Activated B cell treated with CpG ODN at 0.5 μM for 24 hours (primary cell): ENCODE measurements around the gene OGDH. TPM values are rescaled to one million over a fixed set of nuclear protein-coding genes. Genes with fewer than 3 reads are reported as not detected.
"Not testable (repeated sequence)": the region's sequence is repeated elsewhere in the genome, so short reads cannot be mapped to it uniquely, and the experiment has no call there.

Source experiments
- ATAC-seq: fragments of 200-7000 bp; cut with Tn5 transposase; one replicate; pipeline ENCODE4 v1.10.0; 2021; ENCODE audit warnings: low read depth, mild to moderate bottlenecking, moderate library complexity
- CTCF ChIA-PET: fragments of 350-600 bp; sonication (Branson Sonifier 250); formaldehyde crosslinking; loops from one replicate; lab custom pipeline; 2021; ENCODE audit warnings: antibody characterized with exemption; lab: Charles Lee
- POLR2A ChIA-PET: fragments of 350-600 bp; sonication (Branson Sonifier 250); formaldehyde crosslinking; loops from one replicate; lab custom pipeline; 2021; ENCODE audit warnings: antibody characterized with exemption; lab: Charles Lee
- DNase-seq: peaks from one replicate; pipeline ENCODE4 v3.0.0; 2022
- H3K27ac Mint-ChIP-seq: one replicate; pipeline ENCODE4 v1.8.0; 2020; ENCODE audit warnings: mixed read lengths
- H3K27me3 Mint-ChIP-seq: one replicate; pipeline ENCODE4 v1.8.0; 2021; ENCODE audit warnings: mixed read lengths
- H3K36me3 Mint-ChIP-seq: one replicate; pipeline ENCODE4 v1.8.0; 2021; ENCODE audit warnings: low read depth, mixed read lengths
- H3K4me1 Mint-ChIP-seq: one replicate; pipeline ENCODE4 v1.8.0; 2021; ENCODE audit warnings: mixed read lengths
- H3K4me3 Mint-ChIP-seq: one replicate; pipeline ENCODE4 v1.8.0; 2020; ENCODE audit warnings: mild to moderate bottlenecking, mixed read lengths
- H3K9me3 Mint-ChIP-seq: one replicate; pipeline ENCODE4 v1.8.0; 2020; ENCODE audit warnings: mixed read lengths
- intact Hi-C: fragments of 100-400 bp; cut with micrococcal nuclease; formaldehyde crosslinking; loops from one replicate; pipeline ENCODE4 v1.15.1; 2024
- total RNA-seq: library from RNA; stranded (reverse); gene quantifications from 2 replicates; pipeline ENCODE4 v1.2.3, GENCODE V29; 2022
- TF ChIP-seq, protein P1 (sequence below): fragments of 200-600 bp; IDR thresholded peaks from one replicate; pipeline ENCODE4 v1.8.0; 2022; ENCODE audit warnings: antibody characterized with exemption, mild to moderate bottlenecking

Gene OGDH
- total RNA-seq, 1 donor from 2014 or later, result 81.7 TPM

DNA sequence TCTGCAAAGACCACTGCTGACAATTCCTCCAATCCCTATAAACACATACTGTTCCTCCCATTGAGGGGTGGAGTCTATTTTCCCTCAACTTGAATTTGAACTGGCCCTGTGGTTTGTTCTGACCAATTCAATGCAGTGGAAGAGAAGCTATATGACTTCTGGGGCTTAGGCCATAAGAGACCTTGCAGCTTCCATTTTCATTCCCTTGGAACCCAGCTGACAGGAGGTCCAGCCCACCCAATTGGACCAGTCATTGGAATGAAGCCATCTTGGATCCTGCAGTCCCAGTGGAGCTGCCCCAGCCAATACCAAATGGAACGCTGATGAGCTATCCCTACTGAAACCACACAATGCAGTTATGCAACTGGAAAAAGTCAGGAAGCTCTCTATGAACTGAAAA is 15.5 kb upstream of the OGDH start:
- POLR2A ChIA-PET, result interaction anchor here (0.6 to 0.9 kb wide), 4 partner anchors 99 to 218 kb away, joined by 3 to 14 read pairs (median 7); no protein-coding TSS in a partner anchor
- DNase-seq (no peak), ATAC-seq (no peak)
- H3K36me3 Mint-ChIP-seq, result no peaks in the 10 kb centered on the region
- no peaks in the 10 kb centered on the region for H3K9me3 Mint-ChIP-seq
- H3K27me3 Mint-ChIP-seq, result peaks cover 1% of the 10 kb centered on the region
- intact Hi-C loops, result no loop called here
- H3K4me3 Mint-ChIP-seq, result no peak overlapping the region
- peaks cover 6% of the 10 kb centered on the region for H3K4me1 Mint-ChIP-seq
- CTCF ChIA-PET, result interaction anchor here (0.7 to 2.1 kb wide), 5 partner anchors 9 to 266 kb away, joined by 3 to 8 read pairs (median 4); partner anchors contain the start of gene TMED4
- H3K27ac Mint-ChIP-seq, result no peak overlapping the region
- TF ChIP-seq, protein P1, sequence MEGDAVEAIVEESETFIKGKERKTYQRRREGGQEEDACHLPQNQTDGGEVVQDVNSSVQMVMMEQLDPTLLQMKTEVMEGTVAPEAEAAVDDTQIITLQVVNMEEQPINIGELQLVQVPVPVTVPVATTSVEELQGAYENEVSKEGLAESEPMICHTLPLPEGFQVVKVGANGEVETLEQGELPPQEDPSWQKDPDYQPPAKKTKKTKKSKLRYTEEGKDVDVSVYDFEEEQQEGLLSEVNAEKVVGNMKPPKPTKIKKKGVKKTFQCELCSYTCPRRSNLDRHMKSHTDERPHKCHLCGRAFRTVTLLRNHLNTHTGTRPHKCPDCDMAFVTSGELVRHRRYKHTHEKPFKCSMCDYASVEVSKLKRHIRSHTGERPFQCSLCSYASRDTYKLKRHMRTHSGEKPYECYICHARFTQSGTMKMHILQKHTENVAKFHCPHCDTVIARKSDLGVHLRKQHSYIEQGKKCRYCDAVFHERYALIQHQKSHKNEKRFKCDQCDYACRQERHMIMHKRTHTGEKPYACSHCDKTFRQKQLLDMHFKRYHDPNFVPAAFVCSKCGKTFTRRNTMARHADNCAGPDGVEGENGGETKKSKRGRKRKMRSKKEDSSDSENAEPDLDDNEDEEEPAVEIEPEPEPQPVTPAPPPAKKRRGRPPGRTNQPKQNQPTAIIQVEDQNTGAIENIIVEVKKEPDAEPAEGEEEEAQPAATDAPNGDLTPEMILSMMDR, result no peak

DNA sequence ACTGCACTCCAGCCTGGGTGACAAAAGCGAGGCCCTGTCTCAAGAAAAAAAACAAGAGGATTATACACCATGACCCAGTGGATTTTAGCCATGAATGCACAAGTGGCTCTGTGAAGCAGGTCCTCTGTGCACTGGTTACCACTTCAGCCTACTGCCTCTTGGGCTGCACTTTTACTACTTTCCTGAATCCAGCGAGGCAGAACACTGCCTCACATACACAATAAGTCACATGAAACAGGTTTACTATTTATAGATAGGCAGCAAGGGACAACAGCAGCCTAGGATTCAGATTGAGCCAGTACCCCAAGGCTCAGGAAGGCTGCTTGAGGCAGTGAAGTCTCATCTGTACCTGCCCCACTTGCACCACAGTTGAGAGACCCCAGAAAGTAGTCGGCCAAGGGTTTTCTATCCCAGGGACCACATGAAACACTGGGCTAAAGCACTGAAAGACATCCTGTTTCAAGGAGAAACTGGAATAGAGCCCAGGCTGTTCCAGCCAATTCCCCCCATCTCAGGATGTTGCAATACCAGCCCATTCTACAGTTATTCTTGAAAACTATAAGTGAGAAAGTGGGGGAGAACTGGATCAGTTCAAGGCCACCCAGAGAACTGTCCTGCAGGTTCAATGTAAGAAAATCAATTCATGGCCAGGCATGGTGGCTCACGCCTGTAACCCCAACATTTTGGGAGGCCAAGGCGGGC is 10.3 kb upstream of the OGDH start:
- Mint-ChIP-seq H3K4me3 (no peak overlapping the region), H3K27me3 (peaks cover 5% of the 10 kb centered on the region), H3K9me3 (no peaks in the 10 kb centered on the region), H3K27ac (no peak overlapping the region), H3K4me1 (no peaks in the 10 kb centered on the region), H3K36me3 (no peaks in the 10 kb centered on the region)
- ATAC-seq (no peak), DNase-seq (no peak)
- TF ChIP-seq, protein P1, result no peak
- intact Hi-C loops, result no loop called here
- ChIA-PET POLR2A (no interaction called here), CTCF (no interaction called here)

GRCh38 chr7:44597181-44597580 is 9.2 kb upstream of the OGDH start:
- ATAC-seq, CTCF ChIA-PET, H3K4me1 Mint-ChIP-seq, H3K27ac Mint-ChIP-seq, H3K36me3 Mint-ChIP-seq, H3K4me3 Mint-ChIP-seq, intact Hi-C loops, H3K9me3 Mint-ChIP-seq, DNase-seq, H3K27me3 Mint-ChIP-seq: not testable (repeated sequence)
- POLR2A ChIA-PET, result interaction anchor here (0.7 to 1.0 kb wide), 3 partner anchors 152 to 251 kb away, joined by 3 to 10 read pairs (median 3); partner anchors contain the start of gene H2AZ2

DNA sequence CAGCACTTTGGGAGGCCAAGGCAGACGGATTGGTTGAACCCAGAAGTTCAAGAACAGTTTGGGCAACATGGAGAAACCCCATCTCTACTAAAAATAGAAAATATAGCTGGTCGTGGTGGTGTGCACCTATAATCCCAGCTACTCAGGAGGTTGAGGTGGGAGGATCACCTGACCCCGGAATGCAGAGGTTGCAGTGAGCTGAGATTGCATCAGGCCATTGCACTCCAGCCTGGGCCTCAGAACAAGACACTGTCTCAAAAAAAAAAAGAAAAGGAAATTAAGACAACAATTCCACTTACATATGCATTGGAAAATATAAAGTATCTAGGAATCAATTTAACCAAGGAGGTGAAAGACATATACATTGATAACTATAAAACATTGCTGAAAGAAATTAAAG is 7.2 kb upstream of the OGDH start:
- peaks cover 10% of the 10 kb centered on the region for H3K4me1 Mint-ChIP-seq
- ATAC-seq, result no peak
- H3K27me3 Mint-ChIP-seq, result peaks cover 5% of the 10 kb centered on the region
- DNase-seq, result no peak
- H3K27ac Mint-ChIP-seq, result no peak overlapping the region
- H3K9me3 Mint-ChIP-seq, result no peaks in the 10 kb centered on the region
- intact Hi-C loops, result no loop called here
- H3K4me3 Mint-ChIP-seq, result no peak overlapping the region
- no peaks in the 10 kb centered on the region for H3K36me3 Mint-ChIP-seq
- ChIA-PET POLR2A (no interaction called here), CTCF (interaction anchor here (1.2 kb wide), 1 partner anchor 258 kb away, joined by 3 read pairs; no protein-coding TSS in a partner anchor)
- TF ChIP-seq, protein P1, result no peak

DNA sequence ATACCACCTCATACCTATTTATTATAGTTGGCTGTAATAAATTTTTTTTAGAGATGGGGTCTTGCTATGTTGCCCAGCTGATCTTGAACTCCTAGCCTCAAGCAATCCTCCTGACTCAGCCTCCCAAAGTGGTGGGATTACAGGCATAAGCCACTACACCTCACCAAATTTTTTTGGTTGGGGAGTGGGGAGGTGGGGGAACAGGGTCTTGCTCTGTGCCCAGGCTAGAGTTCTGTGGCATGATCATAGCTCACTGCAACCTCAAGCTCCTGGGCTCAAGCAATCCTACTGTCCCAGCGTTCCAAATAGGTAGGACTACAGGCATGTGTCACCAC is 3.9 kb upstream of the OGDH start:
- TF ChIP-seq, protein P1, result no peak
- Mint-ChIP-seq H3K4me1 (peaks cover 29% of the 10 kb centered on the region), H3K4me3 (no peak overlapping the region), H3K36me3 (peaks cover 12% of the 10 kb centered on the region), H3K27me3 (peaks cover 3% of the 10 kb centered on the region), H3K9me3 (no peaks in the 10 kb centered on the region), H3K27ac (no peak overlapping the region)
- ATAC-seq, result no peak
- ChIA-PET POLR2A (interaction anchor here (0.7 to 10.2 kb wide), 3 partner anchors 21 to 371 kb away, joined by 3 to 257 read pairs (median 6); partner anchors contain the start of gene TMED4), CTCF (interaction anchor here (0.9 kb wide), 1 partner anchor 14 kb away, joined by 3 read pairs; no protein-coding TSS in a partner anchor)
- intact Hi-C loops, result loop anchor here (2.0 kb wide), 1 partner anchor 14 kb away; no protein-coding TSS in a partner anchor
- no peak for DNase-seq
